Parathyroid adenoma (tissue), 2 donors: ENCODE results near the gene ATXN10.
"Not testable (repeated sequence)": the region's sequence is repeated elsewhere in the genome, so short reads cannot be mapped to it uniquely, and the experiment has no call there.

Experiments used
- H2AFZ ChIP-seq: fragments of 300-600 bp; sonication (generic); one replicate; pipeline ENCODE4 v1.7.0; 2017; ENCODE audit warnings: antibody characterized with exemption, mild to moderate bottlenecking
- H3K27ac ChIP-seq: fragments of 300-600 bp; sonication (generic); one replicate; pipeline ENCODE4 v1.7.0; 2017
- H3K27me3 ChIP-seq: fragments of 300-600 bp; sonication (generic); one replicate; pipeline ENCODE4 v1.7.0; 2017; ENCODE audit warnings: low read length; ENCODE audit not compliant: control insufficient read depth, insufficient read depth
- H3K36me3 ChIP-seq: fragments of 300-600 bp; sonication (generic); one replicate; pipeline ENCODE4 v1.7.0; 2017; ENCODE audit warnings: low read length; ENCODE audit not compliant: control insufficient read depth, insufficient read depth
- H3K4me1 ChIP-seq: fragments of 300-600 bp; sonication (generic); one replicate; pipeline ENCODE4 v1.7.0; 2017; ENCODE audit warnings: control low read depth
- H3K4me2 ChIP-seq: fragments of 300-600 bp; sonication (generic); one replicate; pipeline ENCODE4 v1.7.0; 2017; ENCODE audit warnings: low read length
- H3K4me3 ChIP-seq: fragments of 300-600 bp; sonication (generic); one replicate; pipeline ENCODE4 v1.7.0; 2017; ENCODE audit warnings: low read depth, low read length
- H3K79me2 ChIP-seq: fragments of 300-600 bp; sonication (generic); one replicate; pipeline ENCODE4 v1.7.0; 2017; ENCODE audit warnings: control low read depth
- H3K9ac ChIP-seq: fragments of 300-600 bp; sonication (generic); one replicate; pipeline ENCODE4 v1.7.0; 2017; ENCODE audit warnings: mild to moderate bottlenecking
- H3K9me3 ChIP-seq: fragments of 300-600 bp; sonication (generic); one replicate; pipeline ENCODE4 v1.7.0; 2017; ENCODE audit warnings: low read length; ENCODE audit not compliant: control insufficient read depth
- CTCF ChIP-seq: fragments of 300-600 bp; sonication (generic); IDR thresholded peaks from one replicate; pipeline ENCODE4 v1.7.0; 2017; ENCODE audit warnings: antibody characterized with exemption, mild to moderate bottlenecking
- donor health status: primary hyperparathyroidism.

The ATXN10 gene

GRCh38 chr22:45790401-45790800 lies 118.8 kb downstream of the ATXN10 start:
- no peak overlapping the region for H3K27ac ChIP-seq
- H3K4me1 ChIP-seq, result peaks cover 4% of the 10 kb centered on the region
- no peak overlapping the region for H3K9ac ChIP-seq
- H3K36me3 ChIP-seq, result no peaks in the 10 kb centered on the region
- no peak overlapping the region for H3K4me2 ChIP-seq
- peaks cover 3% of the 10 kb centered on the region for H3K79me2 ChIP-seq
- H2AFZ ChIP-seq, result no peak overlapping the region
- H3K9me3 ChIP-seq, result no peaks in the 10 kb centered on the region
- no peak for TF ChIP-seq CTCF
- no peaks in the 10 kb centered on the region for H3K27me3 ChIP-seq
- H3K4me3 ChIP-seq, result no peak overlapping the region

DNA sequence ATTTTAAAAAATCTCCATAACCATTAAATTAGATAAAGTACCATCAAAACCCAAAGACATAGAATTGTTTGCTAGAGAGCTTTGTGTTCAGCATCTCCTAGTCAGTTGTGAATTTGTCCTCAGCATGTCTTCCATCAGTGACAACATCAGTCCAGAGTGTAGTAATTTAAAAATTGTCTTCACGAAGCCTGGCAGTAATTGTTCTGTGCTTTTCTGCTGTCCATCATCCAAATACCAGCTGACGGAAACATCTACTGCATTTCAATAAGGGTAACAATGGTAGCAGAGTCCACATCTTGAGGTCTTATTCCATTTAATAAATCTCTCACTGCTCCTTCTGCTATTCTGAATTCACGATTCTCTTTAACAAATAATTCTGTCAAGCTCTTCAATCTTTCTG lies 121.5 kb downstream of the ATXN10 start:
- Histone ChIP-seq H3K4me2 (no peak overlapping the region), H3K27me3 (no peaks in the 10 kb centered on the region), H3K4me3 (no peak overlapping the region), H3K36me3 (no peaks in the 10 kb centered on the region), H3K9ac (no peak overlapping the region), H3K79me2 (peaks cover 3% of the 10 kb centered on the region), H3K9me3 (no peaks in the 10 kb centered on the region), H2AFZ (no peak overlapping the region), H3K27ac (no peak overlapping the region), H3K4me1 (no peaks in the 10 kb centered on the region)
- no peak for TF ChIP-seq CTCF

- H3K27me3 ChIP-seq, result no peaks in the 10 kb centered on the region
- H3K27ac ChIP-seq, result no peak overlapping the region
- H3K4me1 ChIP-seq, result no peaks in the 10 kb centered on the region
- no peaks in the 10 kb centered on the region for H3K36me3 ChIP-seq
- peaks cover 3% of the 10 kb centered on the region for H3K79me2 ChIP-seq
- no peak overlapping the region for H3K4me2 ChIP-seq
- no peak overlapping the region for H2AFZ ChIP-seq
- H3K4me3 ChIP-seq, result no peak overlapping the region
- TF ChIP-seq CTCF, result no peak
- no peak overlapping the region for H3K9ac ChIP-seq
- no peaks in the 10 kb centered on the region for H3K9me3 ChIP-seq
These were observed 122.3 kb downstream of the ATXN10 start for GRCh38 chr22:45793892-45794291.

GRCh38 chr22:45796009-45796408 lies 124.4 kb downstream of the ATXN10 start:
- not testable (repeated sequence) for H3K79me2 ChIP-seq, H3K9ac ChIP-seq, H3K9me3 ChIP-seq, H3K27me3 ChIP-seq, H3K36me3 ChIP-seq, H3K4me3 ChIP-seq, H3K4me1 ChIP-seq, H2AFZ ChIP-seq, H3K4me2 ChIP-seq, H3K27ac ChIP-seq

GRCh38 chr22:45799291-45799690 lies 127.7 kb downstream of the ATXN10 start:
- no peak overlapping the region for H3K27ac ChIP-seq
- TF ChIP-seq CTCF, result no peak
- H3K4me1 ChIP-seq, result no peaks in the 10 kb centered on the region
- no peak overlapping the region for H3K4me2 ChIP-seq
- H3K36me3 ChIP-seq, result no peaks in the 10 kb centered on the region
- H2AFZ ChIP-seq, result no peak overlapping the region
- H3K4me3 ChIP-seq, result no peak overlapping the region
- no peaks in the 10 kb centered on the region for H3K79me2 ChIP-seq
- no peak overlapping the region for H3K9ac ChIP-seq
- no peaks in the 10 kb centered on the region for H3K9me3 ChIP-seq
- H3K27me3 ChIP-seq, result no peaks in the 10 kb centered on the region
